Measurements from ENCODE around the gene ARHGAP24. TPM values are rescaled to one million over a fixed set of nuclear protein-coding genes. Genes with fewer than 3 reads are reported as not detected.
A peak's percentile ranks its signal among the peaks of the same experiment; 100 is the strongest.

Gene ARHGAP24
- total RNA-seq, 1 experiment from 2014 or later, result 2.1 TPM

DNA sequence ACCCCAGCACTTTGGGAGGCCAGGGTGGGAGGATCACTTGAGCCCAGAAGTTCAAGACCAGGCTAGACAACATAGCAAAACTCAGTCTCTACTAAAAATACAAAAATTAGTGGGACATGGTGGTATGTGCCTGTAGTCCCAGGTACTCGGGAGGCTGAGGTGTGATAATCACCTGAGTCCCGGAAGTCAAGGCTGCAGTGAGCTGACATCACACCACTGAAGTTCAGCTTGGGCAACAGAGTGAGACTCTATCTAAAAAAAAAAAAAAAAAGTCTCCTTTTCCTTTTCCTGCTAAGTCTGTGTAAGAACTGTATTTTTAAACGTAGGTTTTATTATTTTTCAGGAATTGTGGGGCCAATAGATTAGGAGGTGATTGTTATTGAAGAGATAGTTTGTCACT lies 356.7 kb downstream of the ARHGAP24 start:
- Mint-ChIP-seq H3K4me1 (peaks cover 35% of the 10 kb centered on the region), H3K27me3 (ENCODE audit: low read depth) (no peaks in the 10 kb centered on the region), H3K27ac (peak overlapping the region; percentile 71; the same call in 1 of the 2 replicates), H3K36me3 (no peaks in the 10 kb centered on the region), H3K4me3 (no peak overlapping the region), H3K9me3 (no peaks in the 10 kb centered on the region)
- ATAC-seq (no peak), DNase-seq (ENCODE audit: low spot score) (no peak)
- CTCF ChIA-PET, result no interaction called here
- POLR2A ChIA-PET, result interaction anchor here (0.7 kb wide), 1 partner anchor 105 kb away, joined by 3 read pairs; no protein-coding TSS in a partner anchor
- TF ChIP-seq ZNF232 (CRISPR knock-in tag; IDR thresholded peaks at IDR 0.05), result no peak
- TF ChIP-seq, protein P1, sequence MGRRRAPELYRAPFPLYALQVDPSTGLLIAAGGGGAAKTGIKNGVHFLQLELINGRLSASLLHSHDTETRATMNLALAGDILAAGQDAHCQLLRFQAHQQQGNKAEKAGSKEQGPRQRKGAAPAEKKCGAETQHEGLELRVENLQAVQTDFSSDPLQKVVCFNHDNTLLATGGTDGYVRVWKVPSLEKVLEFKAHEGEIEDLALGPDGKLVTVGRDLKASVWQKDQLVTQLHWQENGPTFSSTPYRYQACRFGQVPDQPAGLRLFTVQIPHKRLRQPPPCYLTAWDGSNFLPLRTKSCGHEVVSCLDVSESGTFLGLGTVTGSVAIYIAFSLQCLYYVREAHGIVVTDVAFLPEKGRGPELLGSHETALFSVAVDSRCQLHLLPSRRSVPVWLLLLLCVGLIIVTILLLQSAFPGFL (CRISPR knock-in tag; IDR thresholded peaks at IDR 0.05; ENCODE audit: borderline replicate concordance), result no peak
- TF ChIP-seq ZNF263 (CRISPR knock-in tag; IDR thresholded peaks at IDR 0.05; ENCODE audit: low read depth), result no peak
- TF ChIP-seq, protein P2, sequence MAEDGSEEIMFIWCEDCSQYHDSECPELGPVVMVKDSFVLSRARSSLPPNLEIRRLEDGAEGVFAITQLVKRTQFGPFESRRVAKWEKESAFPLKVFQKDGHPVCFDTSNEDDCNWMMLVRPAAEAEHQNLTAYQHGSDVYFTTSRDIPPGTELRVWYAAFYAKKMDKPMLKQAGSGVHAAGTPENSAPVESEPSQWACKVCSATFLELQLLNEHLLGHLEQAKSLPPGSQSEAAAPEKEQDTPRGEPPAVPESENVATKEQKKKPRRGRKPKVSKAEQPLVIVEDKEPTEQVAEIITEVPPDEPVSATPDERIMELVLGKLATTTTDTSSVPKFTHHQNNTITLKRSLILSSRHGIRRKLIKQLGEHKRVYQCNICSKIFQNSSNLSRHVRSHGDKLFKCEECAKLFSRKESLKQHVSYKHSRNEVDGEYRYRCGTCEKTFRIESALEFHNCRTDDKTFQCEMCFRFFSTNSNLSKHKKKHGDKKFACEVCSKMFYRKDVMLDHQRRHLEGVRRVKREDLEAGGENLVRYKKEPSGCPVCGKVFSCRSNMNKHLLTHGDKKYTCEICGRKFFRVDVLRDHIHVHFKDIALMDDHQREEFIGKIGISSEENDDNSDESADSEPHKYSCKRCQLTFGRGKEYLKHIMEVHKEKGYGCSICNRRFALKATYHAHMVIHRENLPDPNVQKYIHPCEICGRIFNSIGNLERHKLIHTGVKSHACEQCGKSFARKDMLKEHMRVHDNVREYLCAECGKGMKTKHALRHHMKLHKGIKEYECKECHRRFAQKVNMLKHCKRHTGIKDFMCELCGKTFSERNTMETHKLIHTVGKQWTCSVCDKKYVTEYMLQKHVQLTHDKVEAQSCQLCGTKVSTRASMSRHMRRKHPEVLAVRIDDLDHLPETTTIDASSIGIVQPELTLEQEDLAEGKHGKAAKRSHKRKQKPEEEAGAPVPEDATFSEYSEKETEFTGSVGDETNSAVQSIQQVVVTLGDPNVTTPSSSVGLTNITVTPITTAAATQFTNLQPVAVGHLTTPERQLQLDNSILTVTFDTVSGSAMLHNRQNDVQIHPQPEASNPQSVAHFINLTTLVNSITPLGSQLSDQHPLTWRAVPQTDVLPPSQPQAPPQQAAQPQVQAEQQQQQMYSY (CRISPR knock-in tag; IDR thresholded peaks at IDR 0.05), result no peak
- TF ChIP-seq, protein P3, sequence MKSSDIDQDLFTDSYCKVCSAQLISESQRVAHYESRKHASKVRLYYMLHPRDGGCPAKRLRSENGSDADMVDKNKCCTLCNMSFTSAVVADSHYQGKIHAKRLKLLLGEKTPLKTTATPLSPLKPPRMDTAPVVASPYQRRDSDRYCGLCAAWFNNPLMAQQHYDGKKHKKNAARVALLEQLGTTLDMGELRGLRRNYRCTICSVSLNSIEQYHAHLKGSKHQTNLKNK (CRISPR knock-in tag; IDR thresholded peaks at IDR 0.05), result no peak
- no peak for TF ChIP-seq PRRX2 (CRISPR knock-in tag; IDR thresholded peaks at IDR 0.05)
- no peak for TF ChIP-seq SOX15 (CRISPR knock-in tag; IDR thresholded peaks at IDR 0.05)
- no peak for TF ChIP-seq TEAD4 (CRISPR knock-in tag; IDR thresholded peaks at IDR 0.05)
- no peak for TF ChIP-seq NR1H2 (CRISPR knock-in tag; IDR thresholded peaks at IDR 0.05)
- TF ChIP-seq ATF1 (CRISPR knock-in tag; IDR thresholded peaks at IDR 0.05), result no peak
- TF ChIP-seq ESRRA (CRISPR knock-in tag; IDR thresholded peaks at IDR 0.05; ENCODE audit: borderline replicate concordance), result no peak
- no peak for TF ChIP-seq ZNF121 (CRISPR knock-in tag; IDR thresholded peaks at IDR 0.05)
- TF ChIP-seq, protein P4, sequence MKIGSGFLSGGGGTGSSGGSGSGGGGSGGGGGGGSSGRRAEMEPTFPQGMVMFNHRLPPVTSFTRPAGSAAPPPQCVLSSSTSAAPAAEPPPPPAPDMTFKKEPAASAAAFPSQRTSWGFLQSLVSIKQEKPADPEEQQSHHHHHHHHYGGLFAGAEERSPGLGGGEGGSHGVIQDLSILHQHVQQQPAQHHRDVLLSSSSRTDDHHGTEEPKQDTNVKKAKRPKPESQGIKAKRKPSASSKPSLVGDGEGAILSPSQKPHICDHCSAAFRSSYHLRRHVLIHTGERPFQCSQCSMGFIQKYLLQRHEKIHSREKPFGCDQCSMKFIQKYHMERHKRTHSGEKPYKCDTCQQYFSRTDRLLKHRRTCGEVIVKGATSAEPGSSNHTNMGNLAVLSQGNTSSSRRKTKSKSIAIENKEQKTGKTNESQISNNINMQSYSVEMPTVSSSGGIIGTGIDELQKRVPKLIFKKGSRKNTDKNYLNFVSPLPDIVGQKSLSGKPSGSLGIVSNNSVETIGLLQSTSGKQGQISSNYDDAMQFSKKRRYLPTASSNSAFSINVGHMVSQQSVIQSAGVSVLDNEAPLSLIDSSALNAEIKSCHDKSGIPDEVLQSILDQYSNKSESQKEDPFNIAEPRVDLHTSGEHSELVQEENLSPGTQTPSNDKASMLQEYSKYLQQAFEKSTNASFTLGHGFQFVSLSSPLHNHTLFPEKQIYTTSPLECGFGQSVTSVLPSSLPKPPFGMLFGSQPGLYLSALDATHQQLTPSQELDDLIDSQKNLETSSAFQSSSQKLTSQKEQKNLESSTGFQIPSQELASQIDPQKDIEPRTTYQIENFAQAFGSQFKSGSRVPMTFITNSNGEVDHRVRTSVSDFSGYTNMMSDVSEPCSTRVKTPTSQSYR (CRISPR knock-in tag; IDR thresholded peaks at IDR 0.05), result no peak
- TF ChIP-seq JAZF1 (CRISPR knock-in tag; IDR thresholded peaks at IDR 0.05), result no peak
- TF ChIP-seq, protein P5, sequence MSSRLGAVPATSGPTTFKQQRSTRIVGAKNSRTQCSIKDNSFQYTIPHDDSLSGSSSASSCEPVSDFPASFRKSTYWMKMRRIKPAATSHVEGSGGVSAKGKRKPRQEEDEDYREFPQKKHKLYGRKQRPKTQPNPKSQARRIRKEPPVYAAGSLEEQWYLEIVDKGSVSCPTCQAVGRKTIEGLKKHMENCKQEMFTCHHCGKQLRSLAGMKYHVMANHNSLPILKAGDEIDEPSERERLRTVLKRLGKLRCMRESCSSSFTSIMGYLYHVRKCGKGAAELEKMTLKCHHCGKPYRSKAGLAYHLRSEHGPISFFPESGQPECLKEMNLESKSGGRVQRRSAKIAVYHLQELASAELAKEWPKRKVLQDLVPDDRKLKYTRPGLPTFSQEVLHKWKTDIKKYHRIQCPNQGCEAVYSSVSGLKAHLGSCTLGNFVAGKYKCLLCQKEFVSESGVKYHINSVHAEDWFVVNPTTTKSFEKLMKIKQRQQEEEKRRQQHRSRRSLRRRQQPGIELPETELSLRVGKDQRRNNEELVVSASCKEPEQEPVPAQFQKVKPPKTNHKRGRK (CRISPR knock-in tag; IDR thresholded peaks at IDR 0.05; ENCODE audit: borderline replicate concordance), result no peak
- TF ChIP-seq, protein P6, sequence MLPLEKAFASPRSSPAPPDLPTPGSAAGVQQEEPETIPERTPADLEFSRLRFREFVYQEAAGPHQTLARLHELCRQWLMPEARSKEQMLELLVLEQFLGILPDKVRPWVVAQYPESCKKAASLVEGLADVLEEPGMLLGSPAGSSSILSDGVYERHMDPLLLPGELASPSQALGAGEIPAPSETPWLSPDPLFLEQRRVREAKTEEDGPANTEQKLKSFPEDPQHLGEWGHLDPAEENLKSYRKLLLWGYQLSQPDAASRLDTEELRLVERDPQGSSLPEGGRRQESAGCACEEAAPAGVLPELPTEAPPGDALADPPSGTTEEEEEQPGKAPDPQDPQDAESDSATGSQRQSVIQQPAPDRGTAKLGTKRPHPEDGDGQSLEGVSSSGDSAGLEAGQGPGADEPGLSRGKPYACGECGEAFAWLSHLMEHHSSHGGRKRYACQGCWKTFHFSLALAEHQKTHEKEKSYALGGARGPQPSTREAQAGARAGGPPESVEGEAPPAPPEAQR (CRISPR knock-in tag; IDR thresholded peaks at IDR 0.05), result no peak
- no peak for TF ChIP-seq ZNF671 (CRISPR knock-in tag; IDR thresholded peaks at IDR 0.05)
- no peak for TF ChIP-seq FOXK1 (CRISPR knock-in tag; IDR thresholded peaks at IDR 0.05)
- TF ChIP-seq, protein P7, sequence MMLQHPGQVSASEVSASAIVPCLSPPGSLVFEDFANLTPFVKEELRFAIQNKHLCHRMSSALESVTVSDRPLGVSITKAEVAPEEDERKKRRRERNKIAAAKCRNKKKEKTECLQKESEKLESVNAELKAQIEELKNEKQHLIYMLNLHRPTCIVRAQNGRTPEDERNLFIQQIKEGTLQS (CRISPR knock-in tag; conservative IDR thresholded peaks at IDR 0.05), result no peak
